A549 (cell line): Measurements from ENCODE around the gene AMOTL1. TPM values are rescaled to one million over a fixed set of nuclear protein-coding genes. Genes with fewer than 3 reads are reported as not detected.
"Not testable (repeated sequence)": the region's sequence is repeated elsewhere in the genome, so short reads cannot be mapped to it uniquely, and the experiment has no call there.

Source experiments
- ATAC-seq, 2 experiments: fragments of 200-7000 bp in 1 of 2; fragments of >200 bp in 1 of 2; cut with Nextera tagmentation in 1 of 2; cut with Tn5 transposase in 1 of 2; 3 replicates each; pipeline versions ENCODE4 v1.8.0 to v1.9.1; 2018 to 2020; ENCODE audit warnings: mild to moderate bottlenecking in 1 of 2, moderate library complexity in 1 of 2
- CTCF ChIA-PET: fragments of 300-600 bp; sonication (Branson Sonifier 250); formaldehyde crosslinking; extraction: SDS; loops from one replicate; lab custom pipeline; 2021; ENCODE audit warnings: antibody characterized with exemption, inconsistent platforms; lab: Yijun Ruan, JAX
- POLR2A ChIA-PET: fragments of 350-600 bp; formaldehyde crosslinking; extraction: SDS; loops from one replicate; lab custom pipeline; 2021; ENCODE audit warnings: antibody characterized with exemption, inconsistent platforms; lab: Yijun Ruan, JAX
- DNase-seq, 2 experiments: peaks; one replicate each; pipeline versions ENCODE4 v3.0.0 to v3.0.0-alpha.2; 2011 to 2016; ENCODE audit warnings: low read depth in 1 of 2, low spot score in 1 of 2
- FAIRE-seq: peaks from 2 replicates; lab custom pipeline; 2011; peaks lifted over from hg19 to GRCh38; lab: Jason Lieb, UNC
- H3K27ac ChIP-seq, 2 experiments: fragments of >200 bp; sonication (Bioruptor Twin); formaldehyde crosslinking; 3 replicates each; pipeline ENCODE4 v1.5.1; 2016 to 2017
- H3K4me1 ChIP-seq: fragments of >200 bp; sonication (Bioruptor Twin); formaldehyde crosslinking; 3 replicates; pipeline ENCODE4 v1.6.1; 2016
- H3K4me2 ChIP-seq: fragments of >200 bp; sonication (Bioruptor Twin); formaldehyde crosslinking; 3 replicates; pipeline ENCODE4 v1.6.1; 2016
- H3K4me3 ChIP-seq: fragments of >200 bp; sonication (Bioruptor Twin); formaldehyde crosslinking; 3 replicates; pipeline ENCODE4 v1.5.1; 2016
- H3K9me3 ChIP-seq: fragments of >200 bp; sonication (Bioruptor Twin); formaldehyde crosslinking; 3 replicates; pipeline ENCODE4 v1.6.1; 2016
- BHLHE40 ChIP-seq: IDR thresholded peaks from 2 replicates; pipeline ENCODE4 v1.6.1; 2012; ENCODE audit warnings: low read depth, low read length, inconsistent platforms
- CBX2 ChIP-seq: fragments of 200-600 bp; sonication (generic); IDR thresholded peaks from 2 replicates; pipeline ENCODE4 v1.6.1; 2016; ENCODE audit warnings: low read depth, mild to moderate bottlenecking, borderline replicate concordance
- EHF ChIP-seq: fragments of 250-450 bp; sonication (Bioruptor Pico); IDR thresholded peaks from 2 replicates; pipeline ENCODE4 v1.5.0; 2020; ENCODE audit warnings: mild to moderate bottlenecking
- EHMT2 ChIP-seq: fragments of 200-600 bp; sonication (generic); IDR thresholded peaks from 2 replicates; pipeline ENCODE4 v1.6.1; 2016; ENCODE audit warnings: antibody characterized with exemption, low read depth, mild to moderate bottlenecking, moderate library complexity
- EP300 ChIP-seq, 2 experiments: fragments of >200 bp; sonication (Bioruptor Twin); formaldehyde crosslinking; IDR thresholded peaks; 2 replicates in 1 of 2; 3 replicates in 1 of 2; pipeline ENCODE4 v1.6.1; 2016 to 2017
- HDAC2 ChIP-seq: fragments of 200-600 bp; sonication (generic); IDR thresholded peaks from 2 replicates; pipeline ENCODE4 v1.6.1; 2016
- HOXA7 ChIP-seq: fragments of 250-450 bp; sonication (Bioruptor Pico); IDR thresholded peaks from 2 replicates; pipeline ENCODE4 v1.5.0; 2020; ENCODE audit warnings: mild to moderate bottlenecking, moderate library complexity
- JUN ChIP-seq, 2 experiments: fragments of >200 bp; sonication (Bioruptor Twin); formaldehyde crosslinking; IDR thresholded peaks; 2 replicates in 1 of 2; 3 replicates in 1 of 2; pipeline ENCODE4 v1.6.1; 2016 to 2017
- KDM1A ChIP-seq: fragments of 200-600 bp; sonication (generic); IDR thresholded peaks from 2 replicates; pipeline ENCODE4 v1.6.1; 2016; ENCODE audit warnings: low read depth, mild to moderate bottlenecking
- NPAS2 ChIP-seq: fragments of 250-450 bp; sonication (Bioruptor Pico); IDR thresholded peaks from 2 replicates; pipeline ENCODE4 v1.8.0; 2022; ENCODE audit warnings: mild to moderate bottlenecking, moderate library complexity, borderline replicate concordance
- RFX5 ChIP-seq: fragments of 450-650 bp; IDR thresholded peaks from 2 replicates; pipeline ENCODE4 v1.7.1; 2014; ENCODE audit warnings: antibody characterized with exemption, mild to moderate bottlenecking, moderate library complexity
- TFCP2L1 ChIP-seq: fragments of 250-450 bp; sonication (Bioruptor Pico); IDR thresholded peaks from 2 replicates; pipeline ENCODE4 v1.5.0; 2021; ENCODE audit warnings: mild to moderate bottlenecking
- TP53 ChIP-seq: fragments of 250-450 bp; sonication (Bioruptor Pico); IDR thresholded peaks from 2 replicates; pipeline ENCODE4 v1.5.0; 2021; ENCODE audit warnings: mild to moderate bottlenecking, moderate library complexity
- ZNF302 ChIP-seq: fragments of 250-450 bp; sonication (Bioruptor Pico); IDR thresholded peaks from 2 replicates; pipeline ENCODE4 v1.9.0; 2021; ENCODE audit warnings: inconsistent platforms, mild to moderate bottlenecking, moderate library complexity
- ZSCAN20 ChIP-seq: fragments of 250-450 bp; sonication (Bioruptor Pico); IDR thresholded peaks from 2 replicates; pipeline ENCODE4 v1.8.0; 2022; ENCODE audit warnings: mild to moderate bottlenecking, moderate library complexity
- WGBS: methylation state at CpG from one replicate; pipeline ENCODE4 v1.1.6; 2017; ENCODE audit errors: missing lambda C conversion rate; 5-methylcytosine and 5-hydroxymethylcytosine counted together
- polyA plus RNA-seq, 4 experiments: library from polyadenylated mRNA; depleted of rRNA in 3 of 4; stranded (reverse); fragments of >200 nt; fragmentation: RNase III in 1 of 4; extraction: RNeasy Plus Mini Kit Qiagen cat#74134 plus additional on column Dnase treatment in 1 of 4; gene quantifications; 2 replicates in 3 of 4; 3 replicates in 1 of 4; pipeline ENCODE4 v1.2.3, GENCODE V29; 2011 to 2017
- TF ChIP-seq, protein P1 (sequence below): IDR thresholded peaks from 2 replicates; pipeline ENCODE4 v1.6.1; 2012; ENCODE audit warnings: low read depth, borderline replicate concordance
- TF ChIP-seq, protein P2 (sequence below): fragments of >200 bp; sonication (Bioruptor Twin); formaldehyde crosslinking; IDR thresholded peaks from 3 replicates; pipeline ENCODE4 v1.5.1; 2016
- TF ChIP-seq, protein P3 (sequence below): fragments of >200 bp; sonication (Bioruptor Twin); formaldehyde crosslinking; IDR thresholded peaks from 2 replicates; pipeline ENCODE4 v1.6.1; 2016
- TF ChIP-seq, protein P4 (sequence below): fragments of >200 bp; sonication (Bioruptor Twin); formaldehyde crosslinking; IDR thresholded peaks from 3 replicates; pipeline ENCODE4 v1.6.1; 2016
- TF ChIP-seq, protein P5 (sequence below): fragments of 150-350 bp; IDR thresholded peaks from 2 replicates; pipeline ENCODE4 v1.6.1; 2014; ENCODE audit warnings: low read depth, mild to moderate bottlenecking, low read length
- TF ChIP-seq, protein P6 (sequence below): IDR thresholded peaks from 2 replicates; pipeline ENCODE4 v1.6.1; 2012

AMOTL1 gene
- polyA plus RNA-seq, 2 of the 4 experiments (the other 2 are of a cell fraction) = 3.9 to 12.2 TPM

DNA sequence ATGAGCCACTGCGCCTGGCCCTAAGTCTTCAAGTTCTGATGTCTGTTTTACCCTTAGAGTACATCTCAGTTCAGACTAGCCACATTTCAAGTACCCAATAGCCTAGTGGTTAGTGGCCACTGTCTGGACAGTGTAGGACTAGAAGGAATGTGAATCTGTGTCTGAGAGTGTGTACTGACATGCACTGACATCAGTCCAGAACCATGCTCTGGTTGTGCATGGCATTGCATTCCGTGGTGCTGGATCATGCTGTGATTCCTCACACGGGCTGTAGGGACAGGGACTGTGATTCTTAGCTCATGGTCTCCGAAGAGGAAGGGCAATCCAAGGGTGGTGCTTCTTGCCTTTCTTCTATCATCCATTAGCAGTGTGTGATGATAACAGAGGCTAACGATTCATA lies 41.1 kb downstream of the AMOTL1 start:
- 91% methylated on average over 5 of the region's 5 CpGs for WGBS
- Histone ChIP-seq H3K4me2 (no peak overlapping the region), H3K4me1 (no peaks in the 10 kb centered on the region), H3K4me3 (no peak overlapping the region), H3K27ac (no peak overlapping the region), H3K9me3 (no peaks in the 10 kb centered on the region)
- DNase-seq (no peak), ATAC-seq (peak in 1 of 2 experiments; percentile 70; a peak in 2 of 6 replicates), FAIRE-seq (no peak)
- CTCF ChIA-PET = no interaction called here
- POLR2A ChIA-PET = no interaction called here
- TF ChIP-seq, protein P1, sequence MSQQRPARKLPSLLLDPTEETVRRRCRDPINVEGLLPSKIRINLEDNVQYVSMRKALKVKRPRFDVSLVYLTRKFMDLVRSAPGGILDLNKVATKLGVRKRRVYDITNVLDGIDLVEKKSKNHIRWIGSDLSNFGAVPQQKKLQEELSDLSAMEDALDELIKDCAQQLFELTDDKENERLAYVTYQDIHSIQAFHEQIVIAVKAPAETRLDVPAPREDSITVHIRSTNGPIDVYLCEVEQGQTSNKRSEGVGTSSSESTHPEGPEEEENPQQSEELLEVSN = no peak
- TF ChIP-seq ZNF302 (CRISPR knock-in tag) (no peak), TFCP2L1 (CRISPR knock-in tag) (no peak), KDM1A (no peak), ZSCAN20 (CRISPR knock-in tag) (no peak), RFX5 (no peak), HDAC2 (no peak), NPAS2 (CRISPR knock-in tag) (no peak), BHLHE40 (no peak), HOXA7 (CRISPR knock-in tag) (no peak)
- TF ChIP-seq, protein P2, sequence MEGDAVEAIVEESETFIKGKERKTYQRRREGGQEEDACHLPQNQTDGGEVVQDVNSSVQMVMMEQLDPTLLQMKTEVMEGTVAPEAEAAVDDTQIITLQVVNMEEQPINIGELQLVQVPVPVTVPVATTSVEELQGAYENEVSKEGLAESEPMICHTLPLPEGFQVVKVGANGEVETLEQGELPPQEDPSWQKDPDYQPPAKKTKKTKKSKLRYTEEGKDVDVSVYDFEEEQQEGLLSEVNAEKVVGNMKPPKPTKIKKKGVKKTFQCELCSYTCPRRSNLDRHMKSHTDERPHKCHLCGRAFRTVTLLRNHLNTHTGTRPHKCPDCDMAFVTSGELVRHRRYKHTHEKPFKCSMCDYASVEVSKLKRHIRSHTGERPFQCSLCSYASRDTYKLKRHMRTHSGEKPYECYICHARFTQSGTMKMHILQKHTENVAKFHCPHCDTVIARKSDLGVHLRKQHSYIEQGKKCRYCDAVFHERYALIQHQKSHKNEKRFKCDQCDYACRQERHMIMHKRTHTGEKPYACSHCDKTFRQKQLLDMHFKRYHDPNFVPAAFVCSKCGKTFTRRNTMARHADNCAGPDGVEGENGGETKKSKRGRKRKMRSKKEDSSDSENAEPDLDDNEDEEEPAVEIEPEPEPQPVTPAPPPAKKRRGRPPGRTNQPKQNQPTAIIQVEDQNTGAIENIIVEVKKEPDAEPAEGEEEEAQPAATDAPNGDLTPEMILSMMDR = no peak
- TF ChIP-seq, protein P3, sequence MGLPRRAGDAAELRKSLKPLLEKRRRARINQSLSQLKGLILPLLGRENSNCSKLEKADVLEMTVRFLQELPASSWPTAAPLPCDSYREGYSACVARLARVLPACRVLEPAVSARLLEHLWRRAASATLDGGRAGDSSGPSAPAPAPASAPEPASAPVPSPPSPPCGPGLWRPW = no peak
- TF ChIP-seq, protein P4, sequence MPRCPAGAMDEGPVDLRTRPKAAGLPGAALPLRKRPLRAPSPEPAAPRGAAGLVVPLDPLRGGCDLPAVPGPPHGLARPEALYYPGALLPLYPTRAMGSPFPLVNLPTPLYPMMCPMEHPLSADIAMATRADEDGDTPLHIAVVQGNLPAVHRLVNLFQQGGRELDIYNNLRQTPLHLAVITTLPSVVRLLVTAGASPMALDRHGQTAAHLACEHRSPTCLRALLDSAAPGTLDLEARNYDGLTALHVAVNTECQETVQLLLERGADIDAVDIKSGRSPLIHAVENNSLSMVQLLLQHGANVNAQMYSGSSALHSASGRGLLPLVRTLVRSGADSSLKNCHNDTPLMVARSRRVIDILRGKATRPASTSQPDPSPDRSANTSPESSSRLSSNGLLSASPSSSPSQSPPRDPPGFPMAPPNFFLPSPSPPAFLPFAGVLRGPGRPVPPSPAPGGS = no peak

DNA sequence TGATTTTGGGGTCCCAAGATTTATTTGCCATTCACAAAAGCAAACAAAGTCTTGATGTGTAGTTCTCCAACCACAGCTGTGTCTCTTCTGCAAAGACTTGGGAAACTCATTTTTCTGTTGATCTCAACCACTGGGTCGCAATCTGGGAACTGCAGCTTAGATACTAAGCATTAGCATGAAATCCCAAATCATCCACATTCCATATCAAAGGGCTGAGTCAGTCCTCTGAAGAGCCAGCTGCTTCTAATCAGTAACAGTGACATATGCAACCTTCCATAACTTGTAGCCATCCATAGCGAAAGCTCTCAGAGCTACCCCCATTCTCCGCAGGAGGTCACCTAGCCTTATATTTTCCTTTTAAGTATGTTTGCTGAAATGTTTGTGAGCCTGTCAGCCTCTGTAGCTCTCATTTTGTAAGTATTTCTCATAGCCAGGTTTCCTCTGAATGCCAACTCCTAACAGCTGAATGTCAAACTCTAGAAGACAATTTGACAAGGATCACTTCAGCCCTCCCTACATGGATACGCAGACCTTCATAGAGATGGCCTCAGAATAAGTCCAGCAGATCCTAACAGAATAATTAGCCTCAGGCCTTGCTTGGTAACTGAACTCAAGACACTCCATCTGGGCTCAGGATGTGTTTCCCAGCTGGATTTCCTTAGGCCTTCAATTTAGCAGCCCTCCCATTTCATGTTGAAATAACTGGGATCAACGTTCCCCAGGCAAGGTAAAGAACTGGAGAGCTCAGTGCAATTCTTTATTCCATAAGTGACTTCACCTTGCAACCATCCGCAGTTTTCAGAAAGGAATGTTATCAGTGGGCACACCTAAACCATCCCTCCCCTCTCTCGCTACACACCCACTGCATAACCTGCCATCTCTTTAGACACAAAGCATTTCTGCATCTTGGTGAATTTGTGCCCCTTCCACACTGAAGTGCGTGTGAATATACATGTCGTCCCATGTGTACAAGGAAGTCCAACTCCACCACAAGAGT lies 44.9 kb downstream of the AMOTL1 start:
- H3K4me3 ChIP-seq, DNase-seq, H3K4me1 ChIP-seq, ATAC-seq, H3K9me3 ChIP-seq, FAIRE-seq, H3K27ac ChIP-seq, H3K4me2 ChIP-seq, POLR2A ChIA-PET: not testable (repeated sequence)
- WGBS = 96% methylated on average over 8 of the region's 9 CpGs
- CTCF ChIA-PET = interaction anchor here (1.1 kb wide), 1 partner anchor 8 kb away, joined by 3 read pairs; no protein-coding TSS in a partner anchor

DNA sequence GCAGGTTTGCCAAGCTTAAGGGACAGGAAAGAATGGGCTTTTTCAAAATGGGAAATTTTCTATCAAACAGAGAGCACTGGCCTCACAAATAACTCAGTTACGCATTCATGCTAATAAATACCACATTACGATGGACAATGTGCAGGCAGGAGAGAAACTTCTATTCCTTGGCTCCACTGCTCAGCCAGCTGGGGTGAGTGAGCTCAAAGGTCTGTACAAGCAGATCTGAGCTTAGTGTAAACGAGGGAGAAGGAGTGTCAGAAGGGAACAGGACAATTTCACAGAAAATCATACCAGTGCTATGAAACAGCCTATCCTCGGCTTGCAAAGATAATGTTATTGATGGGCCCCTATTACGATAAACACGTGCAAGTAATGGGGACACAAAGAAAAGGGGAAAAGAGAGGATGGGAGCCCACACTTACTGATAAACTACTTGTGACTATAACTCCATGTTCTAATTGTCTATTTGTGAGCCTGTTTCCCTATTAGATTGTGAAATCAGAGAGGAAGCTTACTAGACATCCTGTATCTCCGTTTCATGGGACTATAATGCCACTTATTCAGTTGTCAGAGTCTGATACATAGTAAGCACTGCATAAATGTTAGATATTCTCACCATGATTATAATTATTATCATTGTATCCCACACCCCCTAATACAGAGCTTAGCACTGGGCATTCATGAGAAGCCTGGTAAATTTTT lies 46.3 kb downstream of the AMOTL1 start:
- Histone ChIP-seq H3K4me2 (no peak overlapping the region), H3K4me3 (no peak overlapping the region), H3K4me1 (no peaks in the 10 kb centered on the region), H3K27ac (no peak overlapping the region), H3K9me3 (peaks cover 7% of the 10 kb centered on the region; the same call in 1 of the 3 replicates)
- FAIRE-seq = no peak
- DNase-seq = no peak
- TF ChIP-seq TP53 (no peak), ZNF302 (CRISPR knock-in tag) (no peak), KDM1A (no peak), JUN (IDR thresholded peaks at IDR 0.05) (no peak), EHMT2 (no peak), CBX2 (no peak), EHF (no peak), EP300 (IDR thresholded peaks at IDR 0.05) (no peak)
- TF ChIP-seq, protein P5, sequence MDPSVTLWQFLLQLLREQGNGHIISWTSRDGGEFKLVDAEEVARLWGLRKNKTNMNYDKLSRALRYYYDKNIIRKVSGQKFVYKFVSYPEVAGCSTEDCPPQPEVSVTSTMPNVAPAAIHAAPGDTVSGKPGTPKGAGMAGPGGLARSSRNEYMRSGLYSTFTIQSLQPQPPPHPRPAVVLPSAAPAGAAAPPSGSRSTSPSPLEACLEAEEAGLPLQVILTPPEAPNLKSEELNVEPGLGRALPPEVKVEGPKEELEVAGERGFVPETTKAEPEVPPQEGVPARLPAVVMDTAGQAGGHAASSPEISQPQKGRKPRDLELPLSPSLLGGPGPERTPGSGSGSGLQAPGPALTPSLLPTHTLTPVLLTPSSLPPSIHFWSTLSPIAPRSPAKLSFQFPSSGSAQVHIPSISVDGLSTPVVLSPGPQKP = no peak
- TF ChIP-seq, protein P4 = no peak
- TF ChIP-seq, protein P6, sequence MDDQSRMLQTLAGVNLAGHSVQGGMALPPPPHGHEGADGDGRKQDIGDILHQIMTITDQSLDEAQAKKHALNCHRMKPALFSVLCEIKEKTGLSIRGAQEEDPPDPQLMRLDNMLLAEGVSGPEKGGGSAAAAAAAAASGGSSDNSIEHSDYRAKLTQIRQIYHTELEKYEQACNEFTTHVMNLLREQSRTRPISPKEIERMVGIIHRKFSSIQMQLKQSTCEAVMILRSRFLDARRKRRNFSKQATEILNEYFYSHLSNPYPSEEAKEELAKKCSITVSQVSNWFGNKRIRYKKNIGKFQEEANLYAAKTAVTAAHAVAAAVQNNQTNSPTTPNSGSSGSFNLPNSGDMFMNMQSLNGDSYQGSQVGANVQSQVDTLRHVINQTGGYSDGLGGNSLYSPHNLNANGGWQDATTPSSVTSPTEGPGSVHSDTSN = no peak
- 91% methylated on average over 7 of the region's 7 CpGs for WGBS
- CTCF ChIA-PET = interaction anchor here (1.1 kb wide), 2 partner anchors 9 to 20 kb away, joined by 3 read pairs; no protein-coding TSS in a partner anchor
- ATAC-seq = no peak
- POLR2A ChIA-PET = no interaction called here
